T1000 (cell line): ENCODE data around the gene BLCAP.
"Not testable (repeated sequence)": the region's sequence is repeated elsewhere in the genome, so short reads cannot be mapped to it uniquely, and the experiment has no call there.

Source experiments
- DNase-seq: peaks from one replicate; lab custom pipeline; 2025; ENCODE audit warnings: mixed read lengths; lab: John Stamatoyannopoulos, UW

The BLCAP gene

DNA sequence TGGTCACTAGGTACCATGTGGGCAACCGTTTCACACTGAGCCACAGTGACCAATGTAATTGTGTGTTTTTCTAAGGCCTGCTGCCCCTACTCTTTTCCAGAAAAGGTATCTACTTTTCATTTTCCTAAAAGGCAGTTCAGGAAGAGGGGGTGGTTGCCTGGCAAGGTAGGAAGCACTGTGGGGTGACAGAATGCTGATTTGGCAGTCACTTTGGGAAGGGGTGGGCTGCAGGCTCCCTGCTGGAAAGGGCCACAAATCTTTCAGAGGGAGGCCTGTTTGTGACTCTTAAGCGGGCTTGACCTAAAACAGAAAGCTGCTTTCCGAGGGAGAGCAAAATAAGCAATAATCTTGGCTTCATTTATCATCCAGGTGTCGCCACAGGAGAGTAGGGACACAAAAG lies 11.8 kb downstream of the BLCAP start:
- DNase-seq: no peak

DNA sequence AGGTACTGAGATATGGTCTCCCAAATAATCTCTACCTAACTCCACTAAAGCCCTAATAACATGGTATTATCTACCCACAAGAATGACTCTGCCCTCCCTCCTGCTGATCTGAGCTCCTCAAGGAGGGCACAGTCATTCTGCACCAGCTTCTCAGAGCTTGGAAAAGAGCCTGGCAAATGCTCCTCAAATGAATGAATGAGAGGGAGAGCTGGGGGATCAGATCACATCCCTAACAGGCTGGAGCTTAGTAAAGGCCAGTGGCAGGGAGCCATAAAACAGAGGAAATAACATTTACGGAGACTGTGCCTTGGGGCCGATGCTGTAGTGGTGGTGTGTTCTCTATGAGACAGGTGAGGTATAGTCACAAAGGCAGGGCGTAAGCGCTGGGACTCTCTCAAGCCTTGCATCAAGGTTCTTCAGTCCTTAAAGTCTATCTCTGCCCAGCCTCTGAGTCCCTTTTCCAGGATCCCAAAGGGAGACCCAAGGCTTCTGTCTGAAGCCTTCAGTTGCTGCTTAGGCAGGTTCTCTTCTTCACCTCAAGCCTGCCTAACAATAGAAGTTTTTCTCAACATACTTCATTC lies 13.8 kb downstream of the BLCAP start:
- no peak for DNase-seq

DNA sequence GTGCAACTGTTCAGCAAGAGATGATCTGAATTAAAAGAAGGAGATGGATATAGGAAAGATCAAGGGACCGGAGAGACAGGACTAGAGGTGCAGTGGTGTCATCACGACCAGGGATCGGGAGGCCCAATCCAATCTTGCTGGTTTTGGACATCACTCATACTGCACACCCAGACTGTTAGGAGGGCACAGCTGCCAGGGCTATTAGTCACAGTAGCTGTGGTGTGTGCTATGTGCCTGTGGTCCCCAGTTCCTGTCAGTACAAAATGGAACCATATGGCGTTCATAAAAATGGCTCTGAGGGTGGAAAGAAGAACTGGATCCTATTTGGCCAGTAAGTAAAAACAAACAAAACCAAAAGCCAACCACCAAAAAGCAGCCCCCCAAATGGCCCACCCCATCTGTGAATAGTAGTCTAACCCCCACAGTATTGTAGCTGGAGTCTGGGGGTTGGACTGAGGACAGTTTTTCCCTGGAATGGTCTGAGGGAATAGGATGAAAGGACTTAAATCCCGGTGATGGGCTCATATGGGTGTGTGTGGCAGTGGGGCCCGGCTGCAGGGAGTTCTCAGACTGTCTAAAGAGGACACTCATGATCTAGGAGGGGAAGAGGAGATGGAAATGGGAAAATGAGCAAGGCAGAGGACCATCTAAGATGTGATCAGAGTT lies 15.9 kb downstream of the BLCAP start:
- no peak for DNase-seq

DNA sequence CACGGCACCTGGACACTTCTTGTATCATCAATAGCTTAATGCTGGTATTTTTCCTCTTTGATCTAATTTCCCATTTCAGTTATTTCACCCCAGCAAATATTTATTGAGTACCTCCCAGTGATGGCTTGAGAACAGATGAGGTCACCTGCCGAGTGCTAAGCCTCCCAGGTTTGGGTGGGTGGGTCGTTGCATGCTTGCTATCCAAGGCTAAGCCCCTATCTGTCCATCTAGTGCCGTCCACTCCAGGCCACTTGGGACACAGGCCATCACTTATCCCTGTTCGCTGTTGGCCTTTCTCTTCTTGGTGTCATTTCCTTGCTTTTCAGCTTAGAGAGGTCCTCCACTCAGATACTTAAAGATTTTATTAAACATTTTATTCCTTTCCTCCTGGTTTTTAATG lies 17.4 kb downstream of the BLCAP start:
- DNase-seq: no peak

DNA sequence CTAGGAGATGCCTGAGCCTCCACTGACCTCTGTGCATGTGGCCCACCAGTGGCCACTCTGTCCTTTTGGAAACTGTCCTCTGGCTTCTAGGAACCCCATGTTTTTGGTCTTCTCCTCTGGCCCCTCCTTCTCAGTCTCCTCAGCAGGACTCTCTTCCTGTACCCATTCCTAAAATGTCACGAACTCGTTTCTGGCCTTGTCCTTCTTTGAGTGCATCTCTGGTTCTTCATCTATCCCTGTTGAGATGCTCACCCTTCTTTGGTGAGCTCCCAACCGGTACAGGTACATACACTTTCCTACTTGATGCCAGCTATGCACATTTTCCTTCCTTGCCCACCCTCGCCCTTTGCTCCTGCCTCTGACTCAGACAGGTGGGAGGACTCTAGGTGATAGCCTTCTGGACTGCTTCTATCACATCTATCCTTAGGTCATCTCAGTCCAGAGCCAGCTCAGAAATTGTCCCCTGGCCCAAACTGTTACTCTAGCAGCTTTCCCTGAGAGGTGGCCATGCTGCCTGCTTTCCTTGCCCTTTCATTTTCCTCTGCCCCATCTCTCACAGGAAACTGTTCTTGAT lies 21.4 kb downstream of the BLCAP start:
- no peak for DNase-seq

- no peak for DNase-seq
These were observed 22.2 kb downstream of the BLCAP start for GRCh38 chr20:37505263-37506151.

DNA sequence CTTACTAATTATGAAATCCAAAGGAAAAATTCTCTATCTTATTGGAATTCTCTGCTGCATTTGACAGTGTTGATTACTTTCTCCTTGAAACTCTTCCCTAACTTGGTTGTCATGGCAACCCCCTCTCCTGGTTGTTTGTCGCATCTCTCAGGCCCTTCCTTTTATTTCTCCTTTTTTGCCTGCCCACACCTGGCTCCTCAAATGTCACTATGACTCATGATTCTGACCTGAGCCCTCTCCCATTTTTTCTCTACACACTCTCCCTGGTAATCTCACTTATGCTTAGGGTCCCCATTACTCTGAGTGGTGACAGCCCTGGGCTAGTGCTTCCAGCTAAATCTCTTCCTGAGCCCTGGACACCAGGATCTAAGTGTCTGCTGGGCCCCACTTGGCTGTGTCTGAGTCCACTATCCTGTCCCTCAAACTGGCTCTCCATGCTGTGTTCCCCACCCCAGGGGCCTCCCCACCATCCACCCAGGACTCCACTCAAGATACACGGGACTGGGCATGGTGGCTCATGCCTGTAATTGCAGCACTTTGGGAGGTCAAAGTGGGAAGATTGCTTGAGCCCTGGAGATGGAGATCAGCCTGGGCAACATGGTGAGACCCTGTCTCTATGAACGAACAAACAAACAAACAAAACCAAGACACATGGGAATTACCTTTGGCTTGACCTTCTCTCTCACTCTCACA lies 23.1 kb downstream of the BLCAP start:
- no peak for DNase-seq

DNA sequence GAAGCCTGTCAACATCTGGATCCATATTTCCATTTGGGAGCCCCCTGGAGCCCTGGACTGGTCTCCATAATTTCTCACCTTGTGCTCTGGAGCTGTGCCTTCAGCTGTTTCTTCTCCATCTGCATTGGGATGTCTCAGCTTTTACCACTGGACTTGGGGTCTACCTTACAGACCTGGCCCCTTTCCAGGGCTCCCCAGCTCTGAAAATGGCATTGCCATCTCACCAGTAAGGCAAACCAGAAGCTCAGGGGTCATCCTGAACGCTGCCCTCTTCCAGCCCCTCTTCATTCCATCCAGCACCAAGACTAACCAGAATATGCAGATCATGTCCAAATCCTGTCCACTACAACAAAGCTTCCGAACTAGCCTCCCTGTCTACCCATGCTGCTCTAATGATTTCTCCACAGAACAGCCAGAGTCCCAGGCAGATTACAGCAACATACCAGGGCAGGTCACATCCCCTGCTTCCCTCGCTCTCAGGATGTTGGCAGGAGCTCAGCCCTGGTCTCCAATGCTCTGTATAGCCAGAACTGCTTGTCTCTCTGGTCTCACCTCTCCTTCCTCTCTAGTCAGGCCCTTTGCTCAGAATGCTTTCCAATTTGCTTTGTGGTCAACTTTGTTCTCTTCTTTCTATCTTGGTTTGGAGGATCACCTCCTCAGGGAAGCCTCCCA lies 24.3 kb downstream of the BLCAP start:
- no peak for DNase-seq

GRCh38 chr20:37502654-37503053 lies 25.0 kb downstream of the BLCAP start:
- DNase-seq: no peak

GRCh38 chr20:37501940-37502339 lies 25.7 kb downstream of the BLCAP start:
- no peak for DNase-seq

DNA sequence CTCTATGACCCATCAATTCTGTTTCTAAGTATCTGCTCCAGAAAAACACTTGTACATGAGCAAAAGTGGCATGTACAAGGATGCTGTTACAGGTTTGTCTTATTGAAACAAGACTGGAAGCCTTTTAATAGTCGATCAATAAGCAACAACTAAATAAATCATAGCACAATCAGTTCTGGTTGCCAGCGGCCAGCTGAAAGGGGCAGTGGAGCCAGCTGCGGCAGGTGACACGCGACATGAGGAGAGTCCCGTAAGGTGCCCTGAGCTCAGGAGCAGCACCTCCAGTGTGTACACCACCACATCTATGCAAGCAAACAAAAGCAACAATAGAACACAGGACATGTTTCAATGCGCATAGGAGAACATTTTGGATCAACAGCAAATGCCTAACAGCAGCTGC lies 27.4 kb downstream of the BLCAP start:
- no peak for DNase-seq

GRCh38 chr20:37498066-37498665 lies 29.5 kb downstream of the BLCAP start:
- DNase-seq: no peak

GRCh38 chr20:37494796-37495195 lies 32.9 kb downstream of the BLCAP start:
- no peak for DNase-seq

- DNase-seq: no peak
These were observed 33.4 kb downstream of the BLCAP start for GRCh38 chr20:37494301-37494700.

- DNase-seq: no peak
These were observed 34.7 kb downstream of the BLCAP start for GRCh38 chr20:37492945-37493344.

GRCh38 chr20:37492096-37492625 lies 35.5 kb downstream of the BLCAP start:
- DNase-seq: no peak

DNA sequence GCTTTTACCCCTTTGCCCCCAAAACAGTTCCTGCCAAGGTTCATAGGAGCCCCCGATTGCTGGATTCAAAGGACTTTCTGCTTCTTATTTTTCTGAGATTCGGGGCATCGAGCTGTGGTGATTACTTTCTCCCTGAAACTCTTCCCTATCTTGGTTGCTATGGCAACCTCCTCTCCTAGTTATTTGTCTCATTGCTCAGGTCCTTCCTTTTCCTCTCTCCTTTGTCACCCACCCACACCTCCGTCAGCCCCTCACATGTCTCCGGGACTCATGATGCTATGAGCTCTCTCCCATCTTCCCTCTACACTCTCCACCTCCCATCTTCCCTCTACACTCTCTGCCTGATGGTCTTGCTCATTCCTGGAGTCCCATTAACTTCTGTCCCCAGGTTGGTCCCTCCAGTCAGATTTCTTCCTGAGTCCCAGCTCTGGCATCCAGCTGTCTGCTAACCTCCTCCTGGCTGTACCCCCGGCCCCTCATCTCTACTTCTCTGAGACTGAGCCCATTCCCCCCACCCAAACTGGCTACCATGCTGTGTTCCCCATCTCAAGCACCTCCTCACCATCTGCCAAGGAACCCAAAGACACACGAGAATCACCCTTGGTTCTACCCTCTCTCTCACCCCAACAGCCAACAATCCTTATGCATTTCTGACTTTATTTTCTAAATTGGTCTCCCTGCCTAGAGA lies 36.9 kb downstream of the BLCAP start:
- no peak for DNase-seq

DNA sequence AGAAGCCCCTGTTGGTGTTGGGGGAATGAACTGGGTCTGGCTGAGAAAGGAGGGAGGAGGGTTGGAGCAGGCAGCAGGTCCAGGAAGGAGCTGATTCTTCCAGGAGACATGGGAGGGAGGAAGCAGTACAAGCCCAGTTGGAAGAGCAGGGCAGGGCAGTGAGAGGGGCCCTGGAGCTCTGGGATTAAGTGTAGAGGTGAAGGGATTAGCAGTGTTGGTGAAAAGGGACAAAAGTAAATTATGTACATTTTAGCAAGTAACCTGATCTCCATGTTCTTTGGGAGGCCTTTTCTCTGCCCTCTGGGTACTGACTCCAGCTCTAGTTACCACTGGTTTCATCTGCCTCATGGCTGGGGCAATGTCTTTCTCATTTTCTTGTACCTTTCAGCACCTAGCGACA lies 41.5 kb downstream of the BLCAP start:
- DNase-seq: not testable (repeated sequence)

GRCh38 chr20:37484331-37484730 lies 43.3 kb downstream of the BLCAP start:
- no peak for DNase-seq

DNA sequence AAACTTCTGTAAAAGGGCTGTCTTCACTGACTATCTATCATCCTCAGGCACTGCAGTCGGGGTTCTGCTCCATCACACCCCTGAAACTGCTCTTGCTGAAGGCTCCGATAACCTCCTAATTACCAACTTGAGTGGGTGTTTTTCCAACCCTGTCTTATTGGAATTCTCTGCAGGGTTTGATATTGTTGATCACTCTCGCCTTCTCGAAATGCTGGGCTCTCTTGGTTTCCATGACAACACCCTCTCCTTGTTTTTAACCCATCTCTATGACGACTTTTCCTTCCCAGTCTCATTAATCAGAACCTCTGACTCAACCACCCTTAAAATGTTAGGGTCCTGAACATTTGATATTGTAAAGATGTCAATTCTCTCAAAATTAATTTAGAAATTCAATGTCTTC lies 46.1 kb downstream of the BLCAP start:
- no peak for DNase-seq
